HG02870 (cell line): ENCODE data around the gene SHC4.
"Not testable (repeated sequence)": the region's sequence is repeated elsewhere in the genome, so short reads cannot be mapped to it uniquely, and the experiment has no call there.

Experiments
- ATAC-seq: cut with Tn5 transposase; IDR thresholded peaks from one replicate; pipeline ENCODE4 v1.9.1; 2021; ENCODE audit warnings: mild to moderate bottlenecking, moderate library complexity; ENCODE audit not compliant: unreplicated experiment

The SHC4 gene

DNA sequence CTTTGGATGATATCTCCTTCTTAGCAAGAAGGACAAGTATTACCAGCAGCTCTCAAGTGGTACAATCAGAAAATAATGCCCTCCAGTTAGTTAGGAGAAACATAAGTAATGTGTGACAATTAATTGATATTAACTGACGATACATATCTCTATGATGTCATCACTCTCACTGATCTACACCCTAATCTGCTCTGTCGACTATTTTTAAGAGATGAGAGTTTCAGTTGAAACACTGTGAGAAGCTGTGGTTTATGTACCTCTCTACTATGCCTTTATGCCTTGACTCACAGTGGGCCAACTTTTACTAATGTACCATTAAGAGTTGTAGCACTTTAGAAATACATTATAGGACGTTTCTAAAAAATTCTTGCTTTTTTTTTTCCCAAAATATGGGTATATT is 161.5 kb downstream of the SHC4 start:
- peak; percentile 70 for ATAC-seq

GRCh38 chr15:48800811-48801455 is 162.8 kb downstream of the SHC4 start:
- no peak for ATAC-seq

- no peak for ATAC-seq
Measured at GRCh38 chr15:48800245-48800644, 163.5 kb downstream of the SHC4 start.

DNA sequence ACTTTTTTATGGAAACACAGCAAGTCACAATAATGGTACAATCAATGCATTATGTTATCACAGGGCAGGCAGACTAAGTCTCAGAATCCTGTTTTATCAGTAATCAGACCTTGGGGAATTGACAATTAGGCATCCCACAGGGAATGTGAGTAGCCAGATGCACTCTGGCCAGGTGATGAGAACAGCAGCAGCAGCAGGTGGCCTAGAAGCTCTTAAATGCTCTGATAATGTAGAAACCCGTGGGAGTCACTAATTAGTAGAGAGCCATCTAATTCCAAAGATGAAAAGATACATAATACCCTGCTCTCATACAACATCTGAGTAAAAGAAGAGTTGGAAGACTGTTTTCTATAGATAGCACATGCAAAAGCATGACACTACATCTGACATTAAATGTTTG is 165.4 kb downstream of the SHC4 start:
- no peak for ATAC-seq

DNA sequence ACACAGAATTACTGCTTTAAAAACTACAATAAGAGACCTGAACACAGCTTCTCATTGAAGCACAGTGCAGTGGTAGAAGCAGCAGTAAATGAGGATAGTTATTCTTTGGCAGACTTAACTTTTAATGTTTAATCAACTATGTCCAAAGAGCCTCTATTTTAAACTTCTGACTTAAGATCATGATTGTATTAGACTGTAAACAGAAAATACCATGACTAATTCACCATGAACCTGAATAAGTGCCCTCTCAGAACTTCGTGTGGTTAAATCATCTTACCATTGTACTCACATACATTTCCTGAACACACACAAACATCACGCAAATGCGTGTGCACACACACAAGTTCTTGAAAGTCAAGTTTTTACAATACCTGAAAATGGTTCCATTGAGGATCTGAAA is 166.8 kb downstream of the SHC4 start:
- no peak for ATAC-seq

GRCh38 chr15:48796521-48796920 is 167.2 kb downstream of the SHC4 start:
- no peak for ATAC-seq

- no peak for ATAC-seq
Measured at GRCh38 chr15:48795901-48796300, 167.8 kb downstream of the SHC4 start.

DNA sequence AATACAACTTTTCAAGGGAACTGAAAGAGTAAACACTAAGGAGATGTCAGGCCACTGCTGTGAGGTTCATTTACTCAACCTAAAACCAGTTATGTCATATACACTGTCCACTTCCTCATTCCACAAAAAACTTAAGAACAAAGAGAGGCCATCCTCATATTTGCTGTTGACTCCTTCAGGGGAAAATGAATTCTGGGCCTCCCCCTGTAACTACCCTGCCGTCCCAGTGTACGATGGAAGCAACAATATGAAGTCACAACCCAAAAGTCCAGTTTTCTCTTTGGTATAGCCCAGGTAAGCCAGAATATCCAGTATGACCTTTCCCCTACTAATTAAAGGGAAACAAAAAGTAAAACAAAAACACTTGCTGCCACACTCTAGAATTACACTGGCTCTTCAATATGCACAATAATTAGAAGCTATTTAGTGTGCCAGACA is 169.0 kb downstream of the SHC4 start:
- ATAC-seq = peak; percentile 98

GRCh38 chr15:48792408-48792807 is 171.3 kb downstream of the SHC4 start:
- ATAC-seq = no peak

- ATAC-seq = not testable (repeated sequence)
Measured at GRCh38 chr15:48790466-48791115, 173.1 kb downstream of the SHC4 start.

GRCh38 chr15:48785712-48786111 is 178.0 kb downstream of the SHC4 start:
- ATAC-seq = no peak

GRCh38 chr15:48785195-48785594 is 178.5 kb downstream of the SHC4 start:
- no peak for ATAC-seq

DNA sequence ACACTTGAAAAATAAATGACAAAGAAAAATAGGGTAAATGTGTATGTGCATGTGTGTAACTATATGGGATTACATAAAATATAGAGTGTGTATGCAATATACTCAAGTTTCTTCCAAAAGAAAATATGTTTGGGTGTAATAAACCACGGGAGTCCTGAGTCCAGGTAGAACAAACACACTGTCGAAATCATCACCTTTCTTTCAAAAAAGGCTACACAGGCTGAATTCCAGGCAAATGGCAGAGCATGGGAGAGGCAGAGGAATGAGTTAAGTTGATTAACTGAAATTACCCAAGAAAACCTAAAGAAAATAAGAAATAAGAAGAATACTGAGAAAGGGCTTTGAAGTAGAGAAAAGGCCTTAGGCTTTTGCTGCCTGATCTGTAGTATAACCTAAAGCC is 179.0 kb downstream of the SHC4 start:
- no peak for ATAC-seq

GRCh38 chr15:48782911-48783310 is 180.8 kb downstream of the SHC4 start:
- no peak for ATAC-seq

- ATAC-seq = no peak
Measured at GRCh38 chr15:48781481-48782081, 182.1 kb downstream of the SHC4 start.

- ATAC-seq = no peak
Measured at GRCh38 chr15:48781017-48781416, 182.7 kb downstream of the SHC4 start.

DNA sequence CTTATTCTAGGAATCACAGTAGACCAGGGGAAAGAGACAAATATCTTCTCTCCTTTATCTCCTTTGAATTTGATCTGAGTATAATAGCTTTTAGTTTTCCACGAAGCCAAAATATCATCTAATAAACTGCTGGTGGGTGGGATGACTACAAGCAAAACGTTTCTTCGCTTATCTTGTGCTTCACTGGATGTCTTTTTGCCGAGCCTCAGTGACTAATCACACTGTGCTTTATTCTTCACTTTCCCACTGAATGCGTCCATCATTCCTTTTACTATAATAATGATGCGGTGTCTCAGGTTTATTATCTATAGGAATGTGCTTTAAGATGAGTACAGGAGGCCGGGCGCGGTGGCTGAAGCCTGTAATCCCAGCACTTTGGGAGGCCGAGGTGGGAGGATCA is 185.4 kb downstream of the SHC4 start:
- no peak for ATAC-seq

- no peak for ATAC-seq
Measured at GRCh38 chr15:48777645-48778330, 185.9 kb downstream of the SHC4 start.

DNA sequence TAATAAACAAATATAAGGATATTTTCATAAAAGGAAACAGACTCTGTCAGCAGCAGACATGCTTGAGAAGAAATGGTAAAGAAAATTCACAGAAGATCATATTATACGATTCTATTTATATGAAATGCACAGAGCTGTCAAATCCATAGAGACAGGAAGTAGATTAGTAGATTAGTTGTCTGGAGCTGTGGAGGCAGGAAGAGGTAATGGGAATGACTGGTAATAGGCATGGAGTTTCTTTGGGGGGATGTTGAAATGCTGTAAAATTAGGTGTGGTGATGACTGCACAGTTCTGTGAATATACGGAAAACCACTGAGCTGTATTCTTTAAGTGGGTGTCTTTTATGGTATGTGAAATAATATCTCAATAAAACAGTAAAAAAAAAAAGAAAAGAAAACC is 188.2 kb downstream of the SHC4 start:
- ATAC-seq = no peak

GRCh38 chr15:48774484-48774883 is 189.2 kb downstream of the SHC4 start:
- ATAC-seq = no peak
